OCI-LY1 (cell line): ENCODE data around the gene NFIA.
A peak's percentile ranks its signal among the peaks of the same experiment; 100 is the strongest.
"Not testable (repeated sequence)": the region's sequence is repeated elsewhere in the genome, so short reads cannot be mapped to it uniquely, and the experiment has no call there.

ENCODE experiments used
- H2AFZ ChIP-seq: fragments of 200-600 bp; sonication (generic), shearing (Covaris generic); 2 replicates; pipeline ENCODE4 v1.6.0; 2014; ENCODE audit warnings: antibody characterized with exemption, mild to moderate bottlenecking, low read length
- H3F3A ChIP-seq: fragments of 200-600 bp; sonication (generic), shearing (Covaris generic); 2 replicates; pipeline ENCODE4 v1.6.0; 2014; ENCODE audit warnings: mild to moderate bottlenecking, antibody characterized with exemption, low read length, moderate library complexity; ENCODE audit not compliant: insufficient read depth
- H3K27ac ChIP-seq: fragments of 200-600 bp; sonication (generic); 2 replicates; pipeline ENCODE4 v1.5.1; 2014; ENCODE audit warnings: low read length, mixed run types, mild to moderate bottlenecking, low read depth; ENCODE audit not compliant: poor library complexity, severe bottlenecking
- H3K27me3 ChIP-seq: fragments of 200-600 bp; sonication (generic); 2 replicates; pipeline ENCODE4 v1.6.0; 2014; ENCODE audit warnings: antibody characterized with exemption, mild to moderate bottlenecking, low read length, moderate library complexity; ENCODE audit not compliant: insufficient read depth
- H3K36me3 ChIP-seq: fragments of 200-600 bp; sonication (generic); 2 replicates; pipeline ENCODE4 v1.6.1; 2014; ENCODE audit warnings: mild to moderate bottlenecking, antibody characterized with exemption, low read length, moderate library complexity, mixed read lengths; ENCODE audit not compliant: insufficient read depth
- H3K4me1 ChIP-seq: fragments of 200-600 bp; sonication (generic); 2 replicates; pipeline ENCODE4 v1.5.1; 2014; ENCODE audit warnings: mild to moderate bottlenecking, low read length, moderate library complexity; ENCODE audit not compliant: insufficient read depth, severe bottlenecking
- H3K4me2 ChIP-seq: fragments of 200-600 bp; sonication (generic), shearing (Covaris generic); 2 replicates; pipeline ENCODE4 v1.6.1; 2014; ENCODE audit warnings: low read length
- H3K4me3 ChIP-seq: fragments of 200-600 bp; sonication (generic); 2 replicates; pipeline ENCODE4 v1.5.1; 2014; ENCODE audit warnings: low read length, low read depth, mild to moderate bottlenecking, mixed read lengths; ENCODE audit not compliant: poor library complexity, severe bottlenecking
- H3K79me2 ChIP-seq: fragments of 200-600 bp; shearing (Covaris generic); 2 replicates; pipeline ENCODE4 v1.6.1; 2016; ENCODE audit warnings: mixed run types, low read length, mixed read lengths; ENCODE audit not compliant: insufficient read depth
- H3K9ac ChIP-seq: fragments of 200-600 bp; sonication (generic), shearing (Covaris generic); 2 replicates; pipeline ENCODE4 v1.6.1; 2014; ENCODE audit warnings: mild to moderate bottlenecking, low read length, mixed read lengths
- H3K9me2 ChIP-seq: fragments of 200-600 bp; sonication (generic), shearing (Covaris generic); 2 replicates; pipeline ENCODE4 v1.6.1; 2014; ENCODE audit warnings: low read depth, mild to moderate bottlenecking, low read length, mixed read lengths
- H3K9me3 ChIP-seq: fragments of 200-600 bp; shearing (Covaris generic); 2 replicates; pipeline ENCODE4 v1.6.1; 2014; ENCODE audit warnings: low read length, mixed read lengths
- H4K20me1 ChIP-seq: fragments of 200-600 bp; sonication (generic), shearing (Covaris generic); 2 replicates; pipeline ENCODE4 v1.6.0; 2016; ENCODE audit warnings: mild to moderate bottlenecking, low read length; ENCODE audit not compliant: insufficient read depth
- EZH2 ChIP-seq: fragments of 200-600 bp; sonication (generic), shearing (Covaris generic); IDR thresholded peaks from 2 replicates; pipeline ENCODE4 v1.8.0; 2017; ENCODE audit warnings: borderline replicate concordance, mixed run types, mild to moderate bottlenecking, antibody characterized with exemption, low read length, moderate library complexity, mixed read lengths
- TF ChIP-seq, protein P1 (sequence below): fragments of 200-600 bp; sonication (generic), shearing (Covaris generic); IDR thresholded peaks from 2 replicates; pipeline ENCODE4 v1.5.1; 2017; ENCODE audit warnings: mild to moderate bottlenecking, antibody characterized with exemption, low read length, moderate library complexity, mixed read lengths

Gene NFIA

DNA sequence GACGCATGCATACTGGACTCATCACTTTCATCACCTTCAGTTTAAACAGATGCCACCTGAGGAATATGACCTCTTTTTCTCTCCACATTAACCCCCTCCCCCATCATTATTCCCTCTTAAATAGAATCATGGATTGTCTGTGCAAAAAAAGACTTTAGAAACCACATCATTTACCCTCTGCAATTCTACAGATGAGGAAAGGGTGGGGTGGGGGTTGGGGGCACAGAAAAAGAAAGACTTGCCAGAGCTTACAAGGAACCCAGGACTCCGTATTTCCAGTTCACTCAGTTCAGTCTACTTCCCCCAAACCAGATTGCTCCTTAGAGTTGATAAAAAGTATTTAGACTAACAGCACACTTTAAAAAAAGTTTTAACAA lies 26.2 kb upstream of the NFIA start:
- no peak overlapping the region; the same call in 1 of the 2 replicates for H3K9ac ChIP-seq
- H3K9me2 ChIP-seq: no peaks in the 10 kb centered on the region
- peaks cover 39% of the 10 kb centered on the region for H3K4me1 ChIP-seq
- H3K36me3 ChIP-seq: no peaks in the 10 kb centered on the region
- peak overlapping the region; percentile 77 for H3K4me3 ChIP-seq
- no peak overlapping the region for H2AFZ ChIP-seq
- no peaks in the 10 kb centered on the region for H3K27me3 ChIP-seq
- no peaks in the 10 kb centered on the region for H3K9me3 ChIP-seq
- H3F3A ChIP-seq: no peaks in the 10 kb centered on the region
- H3K4me2 ChIP-seq: peak overlapping the region; percentile 86
- H3K27ac ChIP-seq: no peak overlapping the region
- no peaks in the 10 kb centered on the region for H4K20me1 ChIP-seq
- no peaks in the 10 kb centered on the region for H3K79me2 ChIP-seq
- no peak for TF ChIP-seq EZH2
- TF ChIP-seq, protein P1, sequence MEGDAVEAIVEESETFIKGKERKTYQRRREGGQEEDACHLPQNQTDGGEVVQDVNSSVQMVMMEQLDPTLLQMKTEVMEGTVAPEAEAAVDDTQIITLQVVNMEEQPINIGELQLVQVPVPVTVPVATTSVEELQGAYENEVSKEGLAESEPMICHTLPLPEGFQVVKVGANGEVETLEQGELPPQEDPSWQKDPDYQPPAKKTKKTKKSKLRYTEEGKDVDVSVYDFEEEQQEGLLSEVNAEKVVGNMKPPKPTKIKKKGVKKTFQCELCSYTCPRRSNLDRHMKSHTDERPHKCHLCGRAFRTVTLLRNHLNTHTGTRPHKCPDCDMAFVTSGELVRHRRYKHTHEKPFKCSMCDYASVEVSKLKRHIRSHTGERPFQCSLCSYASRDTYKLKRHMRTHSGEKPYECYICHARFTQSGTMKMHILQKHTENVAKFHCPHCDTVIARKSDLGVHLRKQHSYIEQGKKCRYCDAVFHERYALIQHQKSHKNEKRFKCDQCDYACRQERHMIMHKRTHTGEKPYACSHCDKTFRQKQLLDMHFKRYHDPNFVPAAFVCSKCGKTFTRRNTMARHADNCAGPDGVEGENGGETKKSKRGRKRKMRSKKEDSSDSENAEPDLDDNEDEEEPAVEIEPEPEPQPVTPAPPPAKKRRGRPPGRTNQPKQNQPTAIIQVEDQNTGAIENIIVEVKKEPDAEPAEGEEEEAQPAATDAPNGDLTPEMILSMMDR: no peak

DNA sequence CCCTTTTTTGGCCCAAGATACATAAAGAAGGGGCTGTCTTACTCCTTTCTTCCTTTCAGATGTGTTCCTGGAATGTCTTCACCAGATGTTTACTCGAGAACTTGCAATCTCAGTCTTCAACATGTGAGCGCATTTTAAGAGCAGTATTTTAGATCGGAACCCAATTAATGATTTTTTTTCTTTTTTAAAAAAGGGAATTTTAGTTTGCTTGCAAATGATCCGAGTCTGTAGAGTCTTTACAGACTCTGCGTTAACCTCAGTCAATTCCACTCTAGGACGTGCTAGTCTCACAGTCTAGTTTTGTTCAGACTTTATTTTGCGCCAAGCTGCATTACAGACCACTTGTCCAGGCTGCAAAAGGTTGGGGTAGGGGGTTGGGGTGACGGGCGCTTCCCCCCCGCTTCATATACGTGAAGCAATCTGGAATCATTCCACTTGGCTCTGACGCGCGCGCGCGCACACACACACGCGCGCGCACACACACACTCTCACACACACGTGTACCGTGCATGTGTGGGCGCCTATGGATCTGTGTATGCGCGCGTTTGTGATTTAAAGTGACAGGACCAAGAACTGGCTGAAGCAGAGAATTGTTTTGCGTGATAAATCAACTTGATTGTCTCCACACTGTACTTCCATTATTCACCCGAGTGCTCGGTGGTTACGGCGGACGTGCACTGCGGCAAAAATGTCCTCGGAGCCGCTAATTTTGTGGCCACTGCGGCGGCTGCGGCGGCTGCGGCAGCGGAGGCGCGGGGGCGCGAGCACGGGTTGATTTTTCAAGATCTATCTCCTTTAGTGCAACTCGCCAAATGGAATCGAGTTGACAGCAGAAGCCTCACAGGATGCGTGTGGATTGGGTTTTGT lies 25.6 kb upstream of the NFIA start:
- no peaks in the 10 kb centered on the region for H4K20me1 ChIP-seq

DNA sequence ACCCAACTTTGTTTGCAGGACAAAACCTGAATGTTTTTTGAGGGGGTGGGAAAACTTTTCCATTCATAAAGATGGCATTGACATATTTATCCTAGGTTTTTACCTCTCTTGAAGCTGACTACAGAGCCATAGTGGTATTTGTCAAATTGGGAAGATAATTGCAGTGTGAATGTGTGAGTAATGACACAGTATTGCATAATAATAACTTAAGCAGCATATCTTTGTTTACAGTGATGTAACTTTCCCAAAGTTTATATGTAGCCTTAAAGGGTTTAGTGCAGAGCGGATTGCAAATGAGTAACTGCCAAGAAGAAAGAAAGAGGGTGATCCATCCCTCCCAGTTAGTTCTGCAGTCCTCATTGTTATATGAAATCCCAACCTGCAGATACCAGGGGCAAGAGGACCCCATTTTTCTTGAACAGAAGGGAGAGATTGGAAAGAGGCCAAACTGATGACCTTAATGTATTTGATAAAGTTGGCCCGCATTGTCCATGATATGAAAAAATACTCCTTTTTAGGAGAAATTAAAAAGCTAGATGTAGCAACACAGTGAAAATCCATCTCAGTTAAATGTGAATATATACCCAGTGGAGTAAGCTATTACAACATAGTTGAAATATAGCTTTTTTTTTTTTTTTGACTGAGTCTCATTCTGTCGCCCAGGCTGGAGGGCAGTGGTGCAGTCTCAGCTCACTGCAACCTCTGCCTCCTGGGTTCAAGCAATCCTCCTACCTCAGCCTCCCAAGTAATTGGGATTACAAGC lies 23.7 kb upstream of the NFIA start:
- Histone ChIP-seq H3K4me1 (peaks cover 26% of the 10 kb centered on the region), H3F3A (no peaks in the 10 kb centered on the region), H3K36me3 (no peaks in the 10 kb centered on the region), H3K27ac (no peak overlapping the region), H3K9me2 (no peaks in the 10 kb centered on the region), H3K9me3 (no peaks in the 10 kb centered on the region), H3K4me3 (no peak overlapping the region), H3K79me2 (no peaks in the 10 kb centered on the region), H2AFZ (no peak overlapping the region), H4K20me1 (no peaks in the 10 kb centered on the region), H3K9ac (no peak overlapping the region), H3K27me3 (no peaks in the 10 kb centered on the region), H3K4me2 (no peak overlapping the region)
- TF ChIP-seq, protein P1: no peak
- TF ChIP-seq EZH2: no peak

More for the DNA sequence above, 25.6 kb upstream of the NFIA start:
- Histone ChIP-seq H3F3A (no peaks in the 10 kb centered on the region), H3K9me2 (no peaks in the 10 kb centered on the region), H2AFZ (peak overlapping the region; percentile 96; the same call in 1 of the 2 replicates), H3K27ac (no peak overlapping the region), H3K4me3 (peak overlapping the region; percentile 77), H3K9me3 (no peaks in the 10 kb centered on the region), H3K36me3 (no peaks in the 10 kb centered on the region), H3K4me1 (peaks cover 36% of the 10 kb centered on the region), H3K4me2 (peak overlapping the region; percentile 86), H3K79me2 (no peaks in the 10 kb centered on the region), H3K9ac (peak overlapping the region; percentile 68), H3K27me3 (no peaks in the 10 kb centered on the region)
- TF ChIP-seq EZH2: no peak
- TF ChIP-seq, protein P1: no peak

DNA sequence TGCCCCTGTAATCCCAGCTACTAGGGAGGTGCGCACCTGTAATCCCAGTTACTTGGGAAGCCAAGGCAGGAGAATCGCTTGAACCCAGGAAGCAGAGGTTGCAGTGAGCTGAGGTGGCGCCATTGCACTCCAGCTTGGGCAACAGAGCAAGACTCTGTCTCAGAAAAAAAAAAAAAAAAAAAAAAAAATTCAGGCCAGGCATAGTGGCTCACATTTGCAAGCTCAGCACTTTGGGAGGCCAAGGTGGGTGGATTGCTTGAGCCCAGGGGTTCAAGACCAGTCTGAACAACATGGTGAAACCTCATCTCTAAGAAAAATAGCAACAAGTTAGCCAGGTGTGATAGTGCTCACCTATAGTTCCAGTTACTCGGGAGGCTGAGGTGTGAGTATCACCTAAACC lies 20.8 kb upstream of the NFIA start:
- H3F3A ChIP-seq, H3K36me3 ChIP-seq, H3K4me2 ChIP-seq, H3K79me2 ChIP-seq, H2AFZ ChIP-seq, H4K20me1 ChIP-seq, H3K9me2 ChIP-seq, H3K27me3 ChIP-seq, H3K27ac ChIP-seq, H3K4me3 ChIP-seq, H3K9me3 ChIP-seq, H3K9ac ChIP-seq: not testable (repeated sequence)
- H3K4me1 ChIP-seq: peaks cover 16% of the 10 kb centered on the region
